ENCODE results near the gene TMEM238. TPM values are rescaled to one million over a fixed set of nuclear protein-coding genes. Genes with fewer than 3 reads are reported as not detected.
A peak's percentile ranks its signal among the peaks of the same experiment; 100 is the strongest.
"Not testable (repeated sequence)": the region's sequence is repeated elsewhere in the genome, so short reads cannot be mapped to it uniquely, and the experiment has no call there.

TMEM238 gene
- total RNA-seq, 1 donor from 2014 or later, result 0.25 TPM

GRCh38 chr19:55346725-55347441 is 37.2 kb downstream of the TMEM238 start:
- ATAC-seq (peak; percentile 30), DNase-seq (no peak)

GRCh38 chr19:55345818-55346724 is 38.0 kb downstream of the TMEM238 start:
- intact Hi-C loops (cut with micrococcal nuclease), result no loop called here
- ATAC-seq (peak; percentile 40), DNase-seq (peak; percentile 69)

More at GRCh38 chr19:55346725-55347441, 37.2 kb downstream of the TMEM238 start:
- intact Hi-C loops (cut with micrococcal nuclease), result no loop called here

- DNase-seq (no peak), ATAC-seq (no peak)
- intact Hi-C loops (cut with micrococcal nuclease), result no loop called here
Observed at GRCh38 chr19:55345101-55345817, 38.8 kb downstream of the TMEM238 start.

GRCh38 chr19:55344444-55344843 is 39.6 kb downstream of the TMEM238 start:
- intact Hi-C loops (cut with micrococcal nuclease), result no loop called here
- DNase-seq (no peak), ATAC-seq (no peak)

- no peak for ATAC-seq
- intact Hi-C loops (cut with micrococcal nuclease), result no loop called here
- DNase-seq, result no peak
Observed at GRCh38 chr19:55341595-55342531, 42.2 kb downstream of the TMEM238 start.

GRCh38 chr19:55341171-55341588 is 42.9 kb downstream of the TMEM238 start:
- intact Hi-C loops (cut with micrococcal nuclease), result no loop called here
- peak; percentile 4 for ATAC-seq
- DNase-seq, result peak; percentile 83

- ATAC-seq (no peak), DNase-seq (no peak)
- intact Hi-C loops (cut with micrococcal nuclease), result no loop called here
Observed at GRCh38 chr19:55340784-55341147, 43.3 kb downstream of the TMEM238 start.

GRCh38 chr19:55339889-55340783 is 44.0 kb downstream of the TMEM238 start:
- DNase-seq (no peak), ATAC-seq (no peak)
- intact Hi-C loops (cut with micrococcal nuclease), result no loop called here

- intact Hi-C loops (cut with micrococcal nuclease), result no loop called here
- peak; percentile 100 for DNase-seq
- peak; percentile 92 for ATAC-seq
Observed at GRCh38 chr19:55339105-55339888, 44.8 kb downstream of the TMEM238 start, which contains the start of gene KMT5C. TSS of gene KMT5C (plus strand) at chr19:55339876. CDS start at chr19:55341937, 2,061 bp downstream.

GRCh38 chr19:55336101-55336500 is 48.0 kb downstream of the TMEM238 start:
- ATAC-seq (no peak), DNase-seq (no peak)
- intact Hi-C loops (cut with micrococcal nuclease), result no loop called here

- ATAC-seq (no peak), DNase-seq (no peak)
- intact Hi-C loops (cut with micrococcal nuclease), result no loop called here
Observed at GRCh38 chr19:55333870-55334269, 50.2 kb downstream of the TMEM238 start.

- ATAC-seq; intact Hi-C loops (cut with micrococcal nuclease); DNase-seq: not testable (repeated sequence)
Observed at GRCh38 chr19:55329791-55330190, 54.3 kb downstream of the TMEM238 start.

Other genes with a start within 250 kb of the TMEM238 start
- 50.2 TPM for gene TNNT1, start 235.1 kb downstream of the TMEM238 start, total RNA-seq
- gene TNNI3, start 226.6 kb downstream of the TMEM238 start, total RNA-seq, result 5,071 TPM
- gene DNAAF3, start 217.7 kb downstream of the TMEM238 start, total RNA-seq, result 0.87 TPM
- not detected for gene SYT5, start 204.0 kb downstream of the TMEM238 start, total RNA-seq
- gene PTPRH, start 174.8 kb downstream of the TMEM238 start, total RNA-seq, result 0.47 TPM
- 1.9 TPM for gene TMEM86B, start 155.5 kb downstream of the TMEM238 start, total RNA-seq
- 39.2 TPM for gene PPP6R1, start 125.3 kb downstream of the TMEM238 start, total RNA-seq
- gene HSPBP1, start 104.2 kb downstream of the TMEM238 start, total RNA-seq, result 28.6 TPM
- gene BRSK1, start 100.3 kb downstream of the TMEM238 start, total RNA-seq, result 1.9 TPM
- 1.2 TPM for gene TMEM150B, start 59.0 kb downstream of the TMEM238 start, total RNA-seq
- 7.2 TPM for gene KMT5C, start 44.4 kb downstream of the TMEM238 start, total RNA-seq
- gene COX6B2, start 29.6 kb downstream of the TMEM238 start, total RNA-seq, result not detected
- not detected for gene GARIN5B, start 21.0 kb downstream of the TMEM238 start, total RNA-seq
- not detected for gene IL11, start 13.8 kb downstream of the TMEM238 start, total RNA-seq
- not detected for gene TMEM190, start 7.5 kb downstream of the TMEM238 start, total RNA-seq
- 557 TPM for gene RPL28, start 1.6 kb upstream of the TMEM238 start, total RNA-seq
- gene UBE2S, start 23.5 kb upstream of the TMEM238 start, total RNA-seq, result 24.5 TPM
- not detected for gene SHISA7, start 59.0 kb upstream of the TMEM238 start, total RNA-seq
- gene ISOC2, start 77.3 kb upstream of the TMEM238 start, total RNA-seq, result 58.5 TPM
- gene C19orf85, start 80.5 kb upstream of the TMEM238 start, total RNA-seq, result not detected
- gene ZNF628, start 92.3 kb upstream of the TMEM238 start, total RNA-seq, result 6.4 TPM
- gene NAT14, start 100.9 kb upstream of the TMEM238 start, total RNA-seq, result 6.0 TPM
- 2.7 TPM for gene SSC5D, start 104.1 kb upstream of the TMEM238 start, total RNA-seq
- gene SBK2, start 152.8 kb upstream of the TMEM238 start, total RNA-seq, result 15.2 TPM
- 16.6 TPM for gene SBK3, start 161.3 kb upstream of the TMEM238 start, total RNA-seq
- 14.7 TPM for gene ZNF579, start 196.6 kb upstream of the TMEM238 start, total RNA-seq
- 16.3 TPM for gene FIZ1, start 215.2 kb upstream of the TMEM238 start, total RNA-seq
- 17.0 TPM for gene ZNF524, start 216.0 kb upstream of the TMEM238 start, total RNA-seq
- gene ZNF865, start 221.4 kb upstream of the TMEM238 start, total RNA-seq, result 21.8 TPM
- 13.4 TPM for gene ZNF784, start 240.3 kb upstream of the TMEM238 start, total RNA-seq

All from left ventricle myocardium superior (tissue), 1 donor.